GM19328 (cell line): Measurements from ENCODE around the gene CD33.
"Not testable (repeated sequence)": the region's sequence is repeated elsewhere in the genome, so short reads cannot be mapped to it uniquely, and the experiment has no call there.

Source experiments
- ATAC-seq: cut with Tn5 transposase; IDR thresholded peaks from one replicate; pipeline ENCODE4 v1.9.1; 2021; ENCODE audit warnings: mild to moderate bottlenecking, moderate library complexity; ENCODE audit not compliant: unreplicated experiment

The CD33 gene

GRCh38 chr19:51210191-51210784 is 14.6 kb upstream of the CD33 start:
- ATAC-seq = no peak

GRCh38 chr19:51210874-51211361 is 14.0 kb upstream of the CD33 start:
- not testable (repeated sequence) for ATAC-seq

- ATAC-seq = no peak
Observed at GRCh38 chr19:51211833-51212232, 13.0 kb upstream of the CD33 start.

DNA sequence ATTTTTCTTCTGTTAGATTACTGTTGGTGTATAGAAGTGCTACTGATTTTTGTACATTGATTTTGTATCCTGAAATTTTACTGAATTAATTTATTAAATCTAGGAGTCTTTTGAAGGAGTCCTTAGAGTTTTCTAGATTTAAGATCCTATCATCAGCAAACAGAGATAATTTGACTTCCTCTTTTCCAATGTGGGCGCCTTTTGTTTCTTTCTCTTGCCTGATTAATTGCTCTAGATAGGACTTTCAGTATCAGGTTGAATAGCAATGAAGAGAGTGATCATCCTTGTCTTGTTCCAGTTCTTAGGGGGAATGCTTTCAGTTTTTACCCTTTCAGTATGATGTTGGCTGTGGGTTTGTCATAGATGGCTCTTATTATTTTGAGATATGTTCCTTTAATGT is 5.6 kb upstream of the CD33 start:
- ATAC-seq = no peak

DNA sequence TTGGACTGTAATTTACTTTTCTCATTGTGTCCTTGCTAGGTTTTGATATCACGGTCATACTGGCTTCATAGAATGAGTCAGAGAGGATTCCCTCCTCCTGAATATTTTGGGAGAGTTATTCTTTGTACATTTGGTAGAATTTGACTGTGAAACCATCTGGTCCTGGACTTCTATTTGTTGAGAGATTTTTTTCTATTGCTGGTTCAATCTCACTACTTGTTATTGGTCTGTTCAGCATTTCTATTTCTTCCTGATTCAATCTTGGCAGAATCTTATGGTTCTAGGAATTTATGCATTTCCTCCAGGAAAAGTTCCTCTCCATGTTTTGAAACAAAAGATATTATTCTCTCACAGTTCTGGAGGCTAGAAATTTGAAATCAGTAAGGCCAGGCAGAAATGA is 4.9 kb upstream of the CD33 start:
- ATAC-seq = no peak

- ATAC-seq = no peak
Observed at GRCh38 chr19:51220996-51221395, 3.9 kb upstream of the CD33 start.

DNA sequence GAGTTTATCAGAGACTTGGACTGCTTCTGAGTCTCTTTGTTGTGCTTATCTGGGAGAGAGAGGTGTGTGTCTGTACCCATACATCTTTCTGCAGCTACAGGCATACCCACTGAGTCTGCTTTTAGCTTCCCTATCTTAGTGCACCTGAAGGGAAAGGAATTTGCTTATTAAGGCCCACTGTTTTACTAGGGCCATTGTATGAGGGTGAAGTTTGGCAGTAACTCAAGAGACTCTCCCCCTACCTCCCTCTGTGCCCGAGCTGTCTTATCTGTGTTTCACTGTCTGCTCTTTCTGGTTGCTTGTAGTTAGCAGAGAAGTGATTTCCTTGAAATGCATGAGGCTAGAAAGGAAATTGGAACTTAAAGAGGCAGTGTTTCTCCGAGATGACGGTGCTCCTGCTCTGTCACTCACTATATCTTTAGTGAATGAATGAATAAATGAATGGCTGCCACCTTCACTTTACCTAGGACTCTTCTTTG is 678 bp upstream of the CD33 start:
- no peak for ATAC-seq

GRCh38 chr19:51226067-51226466 is 1.2 kb downstream of the CD33 start:
- no peak for ATAC-seq

- ATAC-seq = no peak
Observed at GRCh38 chr19:51227326-51227725, 2.4 kb downstream of the CD33 start.

- ATAC-seq = no peak
Observed at GRCh38 chr19:51227966-51228365, 3.1 kb downstream of the CD33 start.

GRCh38 chr19:51240866-51241265 is 16.0 kb downstream of the CD33 start:
- no peak for ATAC-seq

DNA sequence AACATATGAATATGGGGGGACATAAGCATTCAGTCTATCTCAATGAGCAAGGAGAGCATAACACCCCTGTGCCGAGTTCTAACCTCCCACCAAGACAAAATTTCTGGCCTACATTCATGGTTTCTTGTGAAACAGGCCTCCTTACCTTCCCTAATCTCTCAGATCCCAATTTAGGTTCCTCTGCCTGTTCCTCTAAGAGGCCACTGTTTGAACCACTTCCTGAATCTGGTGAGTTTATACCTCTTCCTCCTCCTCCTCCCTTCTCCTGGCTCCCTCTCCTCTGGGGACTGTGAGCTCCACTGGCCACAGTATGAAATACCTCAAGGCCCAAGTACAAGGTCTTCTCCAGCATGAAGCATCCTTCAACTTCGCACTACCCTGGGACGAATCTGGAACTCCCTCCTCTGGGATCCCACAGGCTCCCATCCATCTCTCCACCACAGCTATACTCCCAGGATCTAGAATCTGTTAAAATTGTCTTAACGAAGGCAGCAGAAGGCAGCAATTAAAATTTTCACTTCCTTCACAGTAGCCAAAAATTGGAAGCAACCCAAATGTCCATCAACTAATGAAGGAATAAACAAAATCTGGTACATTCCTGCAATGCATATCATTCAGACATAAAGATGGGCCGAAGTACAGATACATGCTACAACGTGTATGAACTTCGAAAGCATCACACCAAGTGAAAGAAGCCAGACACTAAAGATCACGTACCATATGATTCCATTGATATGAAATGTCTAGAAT is 18.2 kb downstream of the CD33 start:
- ATAC-seq = no peak

GRCh38 chr19:51246164-51246552 is 21.3 kb downstream of the CD33 start:
- no peak for ATAC-seq

GRCh38 chr19:51247972-51248590 is 23.2 kb downstream of the CD33 start:
- no peak for ATAC-seq

DNA sequence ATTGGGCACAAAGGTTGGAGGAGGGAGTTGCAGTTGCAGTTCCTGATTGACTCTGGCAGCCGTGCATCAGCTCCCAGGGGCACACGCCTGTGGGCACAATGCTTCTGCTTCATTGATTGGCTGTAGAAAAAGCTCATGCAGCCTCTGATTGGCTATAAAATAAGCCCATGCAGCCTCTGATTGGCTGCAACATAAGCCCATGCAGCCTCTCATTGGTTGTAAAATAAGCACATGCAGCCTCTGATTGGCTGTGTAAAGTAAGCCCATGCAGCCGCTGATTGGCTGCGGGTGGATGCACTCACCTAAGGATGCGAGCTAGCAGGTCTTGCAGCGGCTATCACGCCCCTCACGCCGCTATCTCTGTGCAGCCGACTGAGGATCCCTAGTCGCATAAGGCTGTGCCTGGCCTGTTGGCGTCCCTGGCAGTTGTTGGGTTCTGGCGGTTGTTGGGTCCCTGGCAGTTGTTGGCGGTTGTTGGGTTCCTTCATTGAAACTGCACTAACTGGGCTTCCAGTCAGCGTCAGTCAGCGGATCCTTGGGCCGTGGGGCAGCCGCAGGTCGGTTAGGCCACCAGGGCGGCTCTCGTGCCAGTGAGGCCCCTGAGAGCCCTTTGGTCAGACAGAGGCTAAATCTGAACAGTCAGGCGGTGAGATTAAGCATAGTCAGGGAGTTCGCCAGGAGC is 26.0 kb downstream of the CD33 start, which contains the start of gene SIGLECL1:
Gene SIGLECL1 (plus strand): TSS at position 295 of the 682 bp plus-strand sequence. CDS start 12,993 bp downstream, outside the sequence.
- ATAC-seq = no peak

DNA sequence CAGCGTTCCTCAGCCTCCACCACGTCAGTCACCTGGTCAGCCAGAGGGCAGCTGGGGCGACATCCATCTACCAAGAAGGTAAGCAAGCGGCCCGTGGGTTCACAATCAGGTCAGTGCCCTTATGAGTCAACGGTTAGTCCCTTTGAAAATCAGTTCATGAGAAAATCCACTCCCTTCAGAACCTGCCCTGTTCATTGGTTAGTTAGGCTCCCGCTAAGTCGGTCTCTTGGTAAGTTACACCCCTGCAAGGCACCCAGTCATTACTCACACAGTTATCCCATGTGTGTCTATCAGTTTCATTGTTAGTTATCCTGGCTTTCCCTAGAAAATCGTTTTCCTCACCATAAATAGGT is 26.6 kb downstream of the CD33 start:
- no peak for ATAC-seq

GRCh38 chr19:51252306-51253079 is 27.6 kb downstream of the CD33 start:
- no peak for ATAC-seq

GRCh38 chr19:51253088-51253806 is 28.4 kb downstream of the CD33 start:
- ATAC-seq = no peak

DNA sequence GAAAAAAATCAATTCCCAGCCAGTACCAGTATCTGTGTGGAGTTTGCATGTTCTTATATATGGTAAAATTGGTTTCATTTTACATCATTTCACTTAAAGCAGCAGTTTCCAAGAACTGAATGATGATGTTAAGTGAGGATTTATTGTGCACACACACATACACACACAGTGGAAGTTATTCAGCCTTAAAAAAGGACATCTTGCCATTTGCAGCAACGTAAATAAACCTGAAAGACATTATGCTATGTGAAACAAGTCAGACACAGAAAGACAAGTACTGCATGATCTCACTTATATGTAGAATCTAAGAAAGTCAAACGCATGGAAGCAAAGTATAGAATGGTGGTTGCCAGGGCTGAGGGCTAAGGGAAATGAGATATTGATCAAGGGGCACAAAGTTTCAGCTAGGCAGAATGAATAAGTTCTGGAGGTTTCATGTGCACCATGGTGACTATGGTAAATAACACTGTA is 31.3 kb downstream of the CD33 start:
- no peak for ATAC-seq

- ATAC-seq = no peak
Observed at GRCh38 chr19:51257471-51257870, 32.6 kb downstream of the CD33 start.
